ENCODE results near the gene H1-8.

GRCh38 chr3:129547241-129547640 lies 4.3 kb downstream of the H1-8 start:
- TF ChIP-seq CTCF (IDR thresholded peaks at IDR 0.05; ENCODE audit: poor library complexity), result no peak
- TF ChIP-seq EZH2 (IDR thresholded peaks at IDR 0.05; ENCODE audit: borderline replicate concordance), result no peak
- no peak for TF ChIP-seq EZH2phosphoT487 (IDR thresholded peaks at IDR 0.05; ENCODE audit: low read depth, severe bottlenecking, unreplicated experiment)

All from hepatocyte (in vitro differentiated cells).